ENCODE measurements around the gene DTD2. TPM values are rescaled to one million over a fixed set of nuclear protein-coding genes. Genes with fewer than 3 reads are reported as not detected.

Gene DTD2
- total and polyA plus RNA-seq, 2 donors (not counting 1 experiment from before 2014, with no cell fraction given), result 11.9 to 14.1 TPM

- Mint-ChIP-seq H3K9me3 (ENCODE audit: insufficient read depth) (no peaks in the 10 kb centered on the region), H3K27me3 (no peaks in the 10 kb centered on the region), H3K4me1 (peaks cover 2% of the 10 kb centered on the region), H3K27ac (no peak overlapping the region), H3K4me3 (no peak overlapping the region)
- POLR2A ChIA-PET, result interaction anchor here (0.7 kb wide), 1 partner anchor 29 kb away, joined by 3 read pairs; no protein-coding TSS in a partner anchor
- Histone ChIP-seq H3K4me2 (replicated peaks; ENCODE audit: low read depth, low read length, poor library complexity, severe bottlenecking) (no peak overlapping the region), H3K4me1 (ENCODE audit: control insufficient read depth in 2 of 2, insufficient read depth in 2 of 2, low read length in 2 of 2) (no peaks in the 10 kb centered on the region), H3K27ac (ENCODE audit: low read length in 2 of 2) (no peak overlapping the region), H4K20me1 (ENCODE audit: control insufficient read depth, insufficient read depth, low read length, poor library complexity, severe bottlenecking) (no peaks in the 10 kb centered on the region), H2AFZ (ENCODE audit: insufficient read depth, low read depth, low read length, poor library complexity, severe bottlenecking) (no peak overlapping the region), H3K27me3 (replicated peaks in 1 of 4; ENCODE audit: control extremely low read depth in 1 of 4, control insufficient read depth in 3 of 4, insufficient read depth in 4 of 4, low read length in 3 of 4) (no peaks in the 10 kb centered on the region), H3K9me3 (ENCODE audit: control extremely low read depth in 1 of 3, control insufficient read depth in 2 of 3, insufficient read depth in 1 of 3, low read length in 2 of 3) (no peaks in the 10 kb centered on the region), H3K4me3 (ENCODE audit: control extremely low read depth in 1 of 5, extremely low read depth in 1 of 5, insufficient read depth in 1 of 5, low read depth in 2 of 5, low read length in 4 of 5) (no peak overlapping the region), H3K36me3 (replicated peaks in 1 of 2; ENCODE audit: control extremely low read depth in 1 of 2, control insufficient read depth in 1 of 2, extremely low read depth in 1 of 2, insufficient read depth in 2 of 2, low read length in 1 of 2) (peaks cover 3 to 27% of the 10 kb centered on the region in 2 experiments), H3K9ac (ENCODE audit: low read length) (no peak overlapping the region), H3K79me2 (ENCODE audit: control insufficient read depth, insufficient read depth, low read length) (no peaks in the 10 kb centered on the region)
- ATAC-seq (ENCODE audit: low read depth) (peak; percentile 47), DNase-seq (peak; percentile 37)
- CTCF ChIA-PET, result interaction anchor here (1.1 to 1.5 kb wide), 2 partner anchors 8 to 31 kb away, joined by 4 to 17 read pairs; partner anchors contain the start of genes DTD2 and HEATR5A
- no CpG with 5 or more reads among the region's 2 CpGs for WGBS (ENCODE audit: insufficient coverage)
- intact Hi-C loops (cut with micrococcal nuclease), result loop anchor here (10.0 kb wide), 1 partner anchor 895 kb away; the partner anchor contains the start of gene G2E3
- TF ChIP-seq EZH2 (IDR thresholded peaks at IDR 0.05; ENCODE audit: borderline replicate concordance, insufficient read depth, low read depth, low read length, poor library complexity, severe bottlenecking) (no peak), CTCF (IDR thresholded peaks at IDR 0.05) (peak; percentile 73)
Observed at GRCh38 chr14:31449971-31450610, 7.2 kb downstream of the DTD2 start.

GRCh38 chr14:31449136-31449535 is 8.2 kb downstream of the DTD2 start:
- ATAC-seq (ENCODE audit: low read depth) (no peak), DNase-seq (no peak)
- no peak overlapping the region for H3K4me2 ChIP-seq (replicated peaks; ENCODE audit: low read depth, low read length, poor library complexity, severe bottlenecking)
- no peak overlapping the region for H3K4me3 Mint-ChIP-seq
- H3K9me3 Mint-ChIP-seq (ENCODE audit: insufficient read depth), result no peaks in the 10 kb centered on the region
- no peak overlapping the region for H3K27ac Mint-ChIP-seq
- intact Hi-C loops (cut with micrococcal nuclease), result no loop called here
- H3K4me1 ChIP-seq (ENCODE audit: control insufficient read depth in 2 of 2, insufficient read depth in 2 of 2, low read length in 2 of 2), result no peaks in the 10 kb centered on the region
- ChIA-PET POLR2A (no interaction called here), CTCF (interaction anchor here (1.1 to 1.5 kb wide), 3 partner anchors 8 to 30 kb away, joined by 3 to 17 read pairs (median 4); partner anchors contain the start of genes DTD2 and HEATR5A)
- H3K27me3 ChIP-seq (replicated peaks in 1 of 4; ENCODE audit: control extremely low read depth in 1 of 4, control insufficient read depth in 3 of 4, insufficient read depth in 4 of 4, low read length in 3 of 4), result no peaks in the 10 kb centered on the region
- H4K20me1 ChIP-seq (ENCODE audit: control insufficient read depth, insufficient read depth, low read length, poor library complexity, severe bottlenecking), result no peaks in the 10 kb centered on the region
- TF ChIP-seq EZH2 (IDR thresholded peaks at IDR 0.05; ENCODE audit: borderline replicate concordance, insufficient read depth, low read depth, low read length, poor library complexity, severe bottlenecking) (no peak), CTCF (IDR thresholded peaks at IDR 0.05) (no peak)
- H3K27ac ChIP-seq (ENCODE audit: low read length in 2 of 2), result no peak overlapping the region
- H3K79me2 ChIP-seq (ENCODE audit: control insufficient read depth, insufficient read depth, low read length), result no peaks in the 10 kb centered on the region
- H3K4me3 ChIP-seq (ENCODE audit: control extremely low read depth in 1 of 5, extremely low read depth in 1 of 5, insufficient read depth in 1 of 5, low read depth in 2 of 5, low read length in 4 of 5), result no peak overlapping the region
- no peak overlapping the region for H3K9ac ChIP-seq (ENCODE audit: low read length)
- H2AFZ ChIP-seq (ENCODE audit: insufficient read depth, low read depth, low read length, poor library complexity, severe bottlenecking), result no peak overlapping the region
- 100% methylated on average over 1 of the region's 8 CpGs for WGBS (ENCODE audit: insufficient coverage)
- peaks cover 4 to 27% of the 10 kb centered on the region in 2 experiments for H3K36me3 ChIP-seq (replicated peaks in 1 of 2; ENCODE audit: control extremely low read depth in 1 of 2, control insufficient read depth in 1 of 2, extremely low read depth in 1 of 2, insufficient read depth in 2 of 2, low read length in 1 of 2)
- H3K4me1 Mint-ChIP-seq, result no peaks in the 10 kb centered on the region
- no peaks in the 10 kb centered on the region for H3K27me3 Mint-ChIP-seq
- no peaks in the 10 kb centered on the region for H3K9me3 ChIP-seq (ENCODE audit: control extremely low read depth in 1 of 3, control insufficient read depth in 2 of 3, insufficient read depth in 1 of 3, low read length in 2 of 3)

Data from B cell (primary cell).